Measurements from ENCODE around the gene ZSWIM9. TPM values are rescaled to one million over a fixed set of nuclear protein-coding genes. Genes with fewer than 3 reads are reported as not detected.

Gene ZSWIM9
- total RNA-seq, 4 donors from 2014 or later = 3.3 to 24.7 (median 5.2) TPM

- intact Hi-C loops (cut with DNase I; ENCODE audit: low total_unique reads) = no loop called here
- Histone ChIP-seq H3K9me3 (no peaks in the 10 kb centered on the region), H3K4me1 (peaks cover 0 to 7% (median 2%) of the 10 kb centered on the region in 4 donors), H3K4me3 (no peak overlapping the region), H3K27me3 (no peaks in the 10 kb centered on the region), H3K27ac (no peak overlapping the region), H3K36me3 (no peaks in the 10 kb centered on the region)
- no peak for DNase-seq
- in situ Hi-C loops (cut with MboI; ENCODE audit: low pct_ligation_motif_present in 1 of 4, low pct_unique_long_range_greater_than_20kb in 1 of 4, low sequenced_read_pairs in 3 of 4) = no loop called here
- 71 to 97% methylated on average over 4 to 9 of the region's 9 CpGs for WGBS, 2 donors (ENCODE audit: low coverage in 1 of 2)
- TF ChIP-seq EP300 (IDR thresholded peaks at IDR 0.05; ENCODE audit: low read depth) (no peak), POLR2AphosphoS5 (IDR thresholded peaks at IDR 0.05) (no peak), POLR2A (IDR thresholded peaks at IDR 0.05) (no peak), CTCF (IDR thresholded peaks at IDR 0.05) (no peak)
Measured at GRCh38 chr19:48148576-48148975, 21.9 kb upstream of the ZSWIM9 start.

GRCh38 chr19:48149430-48149829 lies 21.1 kb upstream of the ZSWIM9 start:
- DNase-seq = peak; percentile 16
- H3K4me3 ChIP-seq = no peak overlapping the region
- peak overlapping the region in 1 of 4 donors; percentile 56 for H3K27ac ChIP-seq
- TF ChIP-seq POLR2A (IDR thresholded peaks at IDR 0.05) = no peak
- no peak for TF ChIP-seq CTCF (IDR thresholded peaks at IDR 0.05)
- no peak for TF ChIP-seq EP300 (IDR thresholded peaks at IDR 0.05; ENCODE audit: low read depth)
- TF ChIP-seq POLR2AphosphoS5 (IDR thresholded peaks at IDR 0.05) = no peak
- intact Hi-C loops (cut with DNase I; ENCODE audit: low total_unique reads) = no loop called here
- no peaks in the 10 kb centered on the region for H3K36me3 ChIP-seq
- WGBS, 2 donors (ENCODE audit: low coverage in 1 of 2) = 66 to 68% methylated on average over 3 to 6 of the region's 6 CpGs
- no peaks in the 10 kb centered on the region for H3K9me3 ChIP-seq
- in situ Hi-C loops (cut with MboI; ENCODE audit: low pct_ligation_motif_present in 1 of 4, low pct_unique_long_range_greater_than_20kb in 1 of 4, low sequenced_read_pairs in 3 of 4) = no loop called here
- peaks cover 0 to 7% (median 2%) of the 10 kb centered on the region in 4 donors for H3K4me1 ChIP-seq
- no peaks in the 10 kb centered on the region for H3K27me3 ChIP-seq

GRCh38 chr19:48152551-48152950 lies 17.9 kb upstream of the ZSWIM9 start:
- peaks cover 0 to 7% (median 2%) of the 10 kb centered on the region in 4 donors for H3K4me1 ChIP-seq
- in situ Hi-C loops (cut with MboI; ENCODE audit: low pct_ligation_motif_present in 1 of 4, low pct_unique_long_range_greater_than_20kb in 1 of 4, low sequenced_read_pairs in 3 of 4) (loop anchor here in 3 of 4 donors (5.0 to 25.0 kb wide), 3 partner anchors 45 to 190 kb away; no protein-coding TSS in a partner anchor), intact Hi-C loops (cut with DNase I; ENCODE audit: low total_unique reads) (loop anchor here (1.0 kb wide), 1 partner anchor 45 kb away; no protein-coding TSS in a partner anchor)
- no peak overlapping the region for H3K4me3 ChIP-seq
- no peak for TF ChIP-seq EP300 (IDR thresholded peaks at IDR 0.05; ENCODE audit: low read depth)
- TF ChIP-seq POLR2AphosphoS5 (IDR thresholded peaks at IDR 0.05) = no peak
- no peak for TF ChIP-seq POLR2A (IDR thresholded peaks at IDR 0.05)
- peak; percentile 81 to 94 (median 85) for TF ChIP-seq CTCF (IDR thresholded peaks at IDR 0.05)
- no peaks in the 10 kb centered on the region for H3K36me3 ChIP-seq
- peak; percentile 64 for DNase-seq
- no peaks in the 10 kb centered on the region for H3K9me3 ChIP-seq
- H3K27me3 ChIP-seq = no peaks in the 10 kb centered on the region
- 22 to 30% methylated on average over 7 to 8 of the region's 8 CpGs for WGBS, 2 donors (ENCODE audit: low coverage in 1 of 2)
- no peak overlapping the region for H3K27ac ChIP-seq

GRCh38 chr19:48154003-48154402 lies 16.5 kb upstream of the ZSWIM9 start:
- no peaks in the 10 kb centered on the region for H3K27me3 ChIP-seq
- in situ Hi-C loops (cut with MboI; ENCODE audit: low pct_ligation_motif_present in 1 of 4, low pct_unique_long_range_greater_than_20kb in 1 of 4, low sequenced_read_pairs in 3 of 4) = loop anchor here in 3 of 4 donors (5.0 to 25.0 kb wide), 3 partner anchors 47 to 192 kb away; no protein-coding TSS in a partner anchor
- peaks cover 0 to 7% (median 2%) of the 10 kb centered on the region in 4 donors for H3K4me1 ChIP-seq
- DNase-seq = no peak
- H3K27ac ChIP-seq = no peak overlapping the region
- H3K4me3 ChIP-seq = no peak overlapping the region
- no peak for TF ChIP-seq POLR2A (IDR thresholded peaks at IDR 0.05)
- no peak for TF ChIP-seq CTCF (IDR thresholded peaks at IDR 0.05)
- no peak for TF ChIP-seq POLR2AphosphoS5 (IDR thresholded peaks at IDR 0.05)
- no peak for TF ChIP-seq EP300 (IDR thresholded peaks at IDR 0.05; ENCODE audit: low read depth)
- intact Hi-C loops (cut with DNase I; ENCODE audit: low total_unique reads) = no loop called here
- no peaks in the 10 kb centered on the region for H3K36me3 ChIP-seq
- no peaks in the 10 kb centered on the region for H3K9me3 ChIP-seq
- 20 to 62% methylated on average over 2 to 9 of the region's 9 CpGs for WGBS, 2 donors (ENCODE audit: low coverage in 1 of 2)

Data from transverse colon (tissue), 4 donors.